H1 (cell line): ENCODE measurements around the gene CAMK2D.

Experiments used
- CBX8 ChIP-seq: fragments of 300-800, 300-1000 bp; sonication (generic); IDR thresholded peaks from 2 replicates; pipeline ENCODE4 v1.7.1; 2016; ENCODE audit warnings: low read depth, low read length, borderline replicate concordance
- CTCF ChIP-seq, 3 experiments: IDR thresholded peaks; 1 replicate in 2 of 3; 2 replicates in 1 of 3; pipeline versions ENCODE4 v1.5.1 to v1.6.1; 2011; ENCODE audit warnings: low read length in 3 of 3, mild to moderate bottlenecking in 3 of 3, inconsistent platforms in 2 of 3, low read depth in 1 of 3, moderate library complexity in 1 of 3; ENCODE audit not compliant: insufficient read depth in 1 of 3; ENCODE audit errors: control extremely low read depth in 1 of 3
- EP300 ChIP-seq, 2 experiments: IDR thresholded peaks; 1 replicate in 1 of 2; 2 replicates in 1 of 2; pipeline ENCODE4 v1.6.1; 2011 to 2012; ENCODE audit warnings: low read depth in 2 of 2, low read length in 2 of 2, mild to moderate bottlenecking in 2 of 2, borderline replicate concordance in 1 of 2, inconsistent platforms in 1 of 2, moderate library complexity in 1 of 2
- SAP30 ChIP-seq: fragments of 300-600 bp; sonication (generic); IDR thresholded peaks from 2 replicates; pipeline ENCODE4 v1.7.1; 2012; ENCODE audit warnings: low read length, moderate library complexity, mild to moderate bottlenecking, inconsistent platforms; ENCODE audit not compliant: insufficient read depth, insufficient replicate concordance
- TAF1 ChIP-seq: IDR thresholded peaks from 2 replicates; pipeline ENCODE4 v1.6.1; 2011; ENCODE audit warnings: mild to moderate bottlenecking, low read depth, low read length

GRCh38 chr4:113689394-113689793, 72.1 kb downstream of the CAMK2D start:
- no peak for TF ChIP-seq TAF1
- no peak for TF ChIP-seq CTCF (IDR thresholded peaks at IDR 0.05; ENCODE audit: control extremely low read depth in 1 of 3, insufficient read depth in 1 of 3, low read depth in 1 of 3, low read length in 3 of 3)
- no peak for TF ChIP-seq EP300 (IDR thresholded peaks at IDR 0.05; ENCODE audit: borderline replicate concordance in 1 of 2, low read depth in 2 of 2, low read length in 2 of 2)
- TF ChIP-seq SAP30 = no peak
- TF ChIP-seq CBX8 = no peak
